NCI-H2107 treated with DMSO at 0.1 percent for 48 hours (cell line): ENCODE results near the gene SLC9A1.
A peak's percentile ranks its signal among the peaks of the same experiment; 100 is the strongest.

Source experiments
- DNase-seq: peaks from one replicate; lab custom pipeline; 2025; ENCODE audit not compliant: unreplicated experiment; lab: John Stamatoyannopoulos, UW

The SLC9A1 gene

DNA sequence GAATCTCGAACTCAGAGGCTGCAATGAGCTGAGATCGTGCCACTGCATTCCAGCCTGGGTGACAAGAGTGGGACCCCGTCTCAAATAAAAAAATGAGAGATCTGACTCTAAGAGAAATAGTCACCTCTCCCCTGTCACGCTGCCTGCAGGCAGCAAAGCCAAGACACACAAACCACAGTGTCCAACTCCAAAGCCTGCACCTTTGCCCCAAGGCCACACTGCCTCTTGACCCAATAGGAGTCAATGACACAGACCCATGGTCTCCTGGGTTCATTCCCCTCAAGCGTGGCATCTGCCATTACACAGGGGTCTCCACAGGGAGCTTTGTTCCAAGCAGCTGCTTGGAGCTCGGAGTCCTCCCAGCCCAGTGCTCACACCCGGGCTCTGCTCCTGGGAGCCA is 46.3 kb downstream of the SLC9A1 start:
- DNase-seq = no peak

DNA sequence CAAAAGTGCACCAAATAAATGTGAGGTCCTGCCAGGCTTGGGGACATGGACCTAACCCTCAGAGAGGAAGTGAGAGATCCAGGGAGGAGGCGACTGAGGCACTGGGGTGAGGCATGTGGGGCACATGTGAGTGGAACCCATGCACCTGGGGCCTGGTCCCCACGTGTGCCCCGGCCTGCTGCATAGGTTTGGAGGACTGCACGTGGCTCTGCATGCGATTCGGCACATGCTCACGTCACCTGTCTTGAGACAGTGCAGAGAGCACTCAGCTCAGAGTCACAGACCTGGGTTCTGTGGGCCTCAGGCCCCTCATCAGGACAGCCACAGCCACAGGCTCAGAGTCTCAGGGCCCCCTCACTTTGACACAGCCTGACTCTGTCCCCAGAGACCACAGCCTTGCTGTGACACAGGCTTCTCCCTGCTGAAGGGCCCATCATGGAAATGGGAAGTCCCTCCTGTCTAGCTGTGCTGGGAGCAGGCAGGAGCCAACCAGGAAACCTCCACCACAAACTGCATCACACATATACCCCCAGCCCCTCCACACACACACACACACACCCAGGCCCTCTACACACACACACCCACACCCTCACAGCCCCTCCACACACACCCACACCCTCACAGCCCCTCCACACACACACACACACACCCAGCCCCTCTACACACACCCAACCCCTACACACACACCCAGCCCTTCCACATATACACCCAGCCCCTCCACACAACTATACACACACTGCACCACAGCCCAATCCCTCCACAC is 48.2 kb downstream of the SLC9A1 start:
- no peak for DNase-seq

GRCh38 chr1:27105018-27105417 is 49.9 kb downstream of the SLC9A1 start:
- no peak for DNase-seq

DNA sequence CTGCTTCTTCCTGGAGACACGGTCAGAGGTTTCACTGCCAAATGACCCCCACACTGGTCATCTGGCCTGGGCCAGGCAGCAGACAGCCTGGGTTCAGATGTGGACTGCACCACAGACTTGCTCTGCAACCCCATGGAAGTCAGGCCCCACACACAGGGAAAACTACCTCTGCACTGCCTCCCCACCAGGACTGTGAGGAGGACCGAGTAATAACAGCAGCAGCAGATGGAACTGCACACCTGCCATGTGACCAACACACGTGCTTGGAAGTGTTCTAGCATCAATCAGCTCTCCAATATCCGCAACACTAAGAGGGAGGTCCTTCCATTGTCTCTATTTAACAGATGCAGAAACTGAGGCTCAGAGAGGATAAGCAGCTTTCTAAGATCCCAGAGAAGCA is 51.4 kb downstream of the SLC9A1 start:
- DNase-seq = peak; percentile 24

DNA sequence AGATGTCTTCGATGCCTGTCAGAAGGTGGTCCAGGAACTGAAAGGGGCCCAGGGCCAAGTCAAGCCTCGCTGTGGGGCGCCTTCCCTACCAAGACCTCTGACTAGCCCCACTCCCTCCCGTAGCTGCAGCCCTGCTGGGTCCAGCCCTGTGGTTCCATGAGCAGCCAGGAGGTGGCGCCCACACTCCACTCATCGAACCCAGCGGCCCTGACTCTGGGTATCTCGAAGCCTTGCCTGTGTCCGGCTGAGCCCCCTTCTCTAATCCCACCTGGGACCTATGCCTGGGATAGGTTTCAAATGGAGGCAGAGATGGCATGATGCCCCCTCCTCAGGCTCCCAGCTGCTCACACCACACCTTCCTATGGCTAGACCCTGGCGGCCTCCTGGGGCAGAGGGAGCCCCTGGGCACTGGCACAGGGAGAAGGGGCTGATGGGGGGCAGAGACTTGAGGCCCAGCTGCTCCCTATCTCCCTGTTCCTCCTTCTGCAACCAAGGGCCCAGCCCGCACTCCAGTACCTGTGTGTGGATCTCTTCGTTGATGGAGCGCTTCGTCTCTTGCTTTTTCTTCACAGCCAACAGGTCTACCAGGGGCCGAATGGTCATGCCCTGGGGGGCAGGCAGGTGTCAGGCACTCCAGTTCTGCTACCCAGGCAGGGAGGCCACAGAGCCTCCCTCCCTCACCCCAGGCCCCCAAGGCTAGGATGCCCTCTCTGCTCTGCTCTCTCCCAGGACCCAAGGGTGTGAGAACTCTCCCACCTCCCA is 52.0 kb downstream of the SLC9A1 start:
- DNase-seq = peak; percentile 32

GRCh38 chr1:27102134-27102706 is 52.7 kb downstream of the SLC9A1 start:
- no peak for DNase-seq

- no peak for DNase-seq
Measured at GRCh38 chr1:27101696-27102095, 53.2 kb downstream of the SLC9A1 start.

DNA sequence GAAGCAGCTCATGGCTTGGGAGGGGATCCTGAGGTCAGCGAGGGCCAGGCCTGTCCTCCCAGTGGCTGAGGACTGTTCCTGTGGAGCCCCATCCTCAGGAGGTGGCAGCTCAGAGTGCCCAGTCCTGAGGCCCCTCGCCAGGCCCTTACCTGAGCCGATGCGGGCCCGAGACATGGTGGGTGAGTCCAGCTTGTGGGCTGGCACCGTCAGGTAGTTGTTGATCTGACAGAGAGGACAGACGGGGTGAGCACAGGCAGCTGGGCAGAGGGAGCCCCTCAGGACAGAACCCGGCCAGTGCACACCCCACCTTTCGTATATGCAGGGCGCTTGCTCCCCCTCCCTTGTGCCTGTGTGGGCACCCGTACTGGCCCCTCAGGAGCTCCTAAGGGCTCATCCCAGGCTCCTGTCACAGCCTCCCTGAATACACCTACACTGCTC is 53.9 kb downstream of the SLC9A1 start:
- DNase-seq = no peak

DNA sequence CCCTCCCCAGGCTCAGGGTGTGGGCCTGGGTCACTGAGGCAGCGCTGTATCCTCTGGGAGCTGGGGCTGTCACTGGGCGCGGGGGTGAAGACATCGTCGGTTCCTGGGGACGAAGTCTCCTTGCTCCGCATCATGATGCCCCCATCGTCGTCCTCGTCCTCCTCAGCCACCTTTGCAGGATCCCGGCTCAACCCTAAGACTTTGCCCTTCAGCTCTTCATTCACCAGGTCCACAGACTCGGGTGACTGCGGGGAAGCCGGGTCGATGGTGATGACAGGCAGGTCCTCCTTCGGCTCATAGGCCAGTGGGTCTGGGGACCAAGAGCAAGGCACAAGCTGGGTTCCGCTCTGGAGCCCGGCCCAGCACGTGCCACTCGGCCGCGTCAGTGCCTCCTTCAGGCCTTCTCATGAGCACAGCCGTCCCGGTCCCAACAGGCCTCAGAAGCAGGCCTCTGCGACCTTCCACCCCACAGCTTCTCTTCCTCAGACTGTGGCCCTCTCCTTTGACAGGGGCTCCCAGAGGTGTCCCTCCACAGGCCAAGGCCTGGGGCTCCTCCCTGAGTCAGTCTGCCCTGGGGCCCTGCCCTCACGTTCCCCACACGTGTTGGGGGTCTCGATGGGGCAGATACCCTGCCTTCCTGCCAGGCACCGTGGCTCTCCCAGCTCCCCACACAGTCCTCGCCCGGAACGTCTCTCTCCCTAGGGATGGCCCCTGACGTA is 54.4 kb downstream of the SLC9A1 start:
- no peak for DNase-seq

- DNase-seq = no peak
Measured at GRCh38 chr1:27099587-27100334, 55.2 kb downstream of the SLC9A1 start.

- peak; percentile 66 for DNase-seq
Measured at GRCh38 chr1:27099135-27099586, 55.8 kb downstream of the SLC9A1 start.

DNA sequence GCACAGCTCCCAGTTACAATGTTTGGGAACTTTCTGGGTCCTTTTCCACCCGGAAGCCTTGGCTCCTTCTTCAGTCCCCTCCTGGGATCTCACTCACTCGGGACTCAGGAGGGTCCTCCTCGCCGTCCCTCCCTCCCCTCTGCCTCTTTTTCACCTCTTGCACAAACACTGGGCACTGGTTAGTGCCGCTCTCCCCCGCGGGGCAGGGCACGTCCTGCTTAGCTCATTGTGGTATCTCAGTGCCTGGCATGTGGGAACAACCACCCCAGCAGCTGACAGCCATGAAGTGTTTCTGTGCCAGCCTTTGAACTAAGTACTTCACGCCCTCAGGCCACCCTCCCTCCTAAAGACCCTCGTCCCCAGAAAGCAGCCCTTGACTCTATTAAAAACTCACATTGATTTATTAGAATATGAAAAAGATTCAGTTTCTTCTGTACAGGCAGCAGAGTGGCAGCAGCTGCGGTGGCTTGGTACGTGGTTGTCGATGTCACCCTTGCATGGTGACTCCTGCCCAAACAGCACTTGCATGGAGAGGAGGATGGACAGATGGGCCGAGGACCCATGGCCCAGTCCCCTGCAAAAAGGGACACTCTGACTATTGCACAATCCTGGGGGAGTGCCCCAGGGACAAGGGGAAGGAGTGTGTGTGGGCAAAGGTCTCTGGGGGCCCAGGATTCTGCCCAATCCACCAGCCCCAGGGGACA is 56.3 kb downstream of the SLC9A1 start:
- DNase-seq = no peak

DNA sequence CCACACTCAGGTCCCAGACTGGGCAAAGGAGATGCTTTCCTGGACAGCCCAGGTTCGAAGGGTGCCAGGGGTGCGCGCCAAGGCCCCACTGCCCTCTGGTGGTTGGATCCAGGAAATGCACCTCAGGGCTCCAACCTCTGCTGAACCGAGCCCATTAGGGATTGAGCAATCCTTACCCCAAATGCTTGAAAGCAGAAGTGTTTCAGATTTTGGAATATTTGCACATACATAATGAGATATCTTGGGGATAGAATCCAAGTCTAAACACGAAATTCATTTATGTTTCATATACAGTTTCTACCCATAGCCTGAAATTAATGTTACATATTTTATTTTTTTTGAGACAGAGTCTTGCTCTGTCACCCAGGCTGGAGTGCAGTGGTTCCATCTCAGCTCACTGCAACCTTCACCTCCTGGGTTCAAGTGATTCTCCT is 57.4 kb downstream of the SLC9A1 start:
- DNase-seq = peak; percentile 83

- DNase-seq = no peak
Measured at GRCh38 chr1:27095576-27095975, 59.3 kb downstream of the SLC9A1 start.

DNA sequence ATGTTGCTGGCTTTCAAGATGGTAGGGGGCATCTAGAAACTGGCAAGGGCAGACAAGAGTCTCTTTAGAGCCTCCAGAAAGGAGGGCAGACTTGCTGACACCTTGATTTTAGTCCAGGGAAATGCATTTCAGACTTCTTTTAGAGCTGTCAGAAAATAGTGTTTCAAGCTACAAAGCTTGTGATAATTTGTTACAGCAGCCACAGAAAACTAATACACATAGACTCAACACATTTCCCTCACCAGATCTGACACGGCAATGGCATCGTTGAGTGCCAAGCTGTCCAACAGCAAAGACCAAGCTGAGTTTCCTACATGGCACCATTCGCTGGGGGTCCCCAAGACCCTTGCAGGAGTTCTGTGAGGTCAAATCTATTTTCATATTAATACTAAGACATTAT is 62.0 kb downstream of the SLC9A1 start:
- DNase-seq = no peak

GRCh38 chr1:27090911-27091310 is 64.0 kb downstream of the SLC9A1 start:
- DNase-seq = no peak

- no peak for DNase-seq
Measured at GRCh38 chr1:27087371-27088220, 67.3 kb downstream of the SLC9A1 start.

GRCh38 chr1:27086628-27087027 is 68.3 kb downstream of the SLC9A1 start:
- DNase-seq = no peak

- DNase-seq = no peak
Measured at GRCh38 chr1:27086026-27086425, 68.9 kb downstream of the SLC9A1 start.
